Brain microvascular endothelial cell (primary cell): ENCODE measurements around the gene CRTC3.

Source experiments
- DNase-seq: peaks from one replicate; pipeline ENCODE4 v3.0.0-alpha.2; 2020
- H3K27ac ChIP-seq: fragments of 250-450 bp; sonication (Bioruptor Pico); 2 replicates; pipeline ENCODE4 v1.5.1; 2020; ENCODE audit warnings: mild to moderate bottlenecking, moderate library complexity
- H3K27me3 ChIP-seq: fragments of 250-450 bp; sonication (Bioruptor Pico); replicated peaks from 2 replicates; pipeline ENCODE4 v1.5.1; 2020; ENCODE audit warnings: mild to moderate bottlenecking
- H3K36me3 ChIP-seq: fragments of 250-450 bp; sonication (Bioruptor Pico); replicated peaks from 2 replicates; pipeline ENCODE4 v1.5.1; 2020; ENCODE audit warnings: mild to moderate bottlenecking
- H3K4me3 ChIP-seq: 2 replicates; pipeline ENCODE4 v1.5.1; 2011; ENCODE audit warnings: low read depth, mild to moderate bottlenecking, control low read depth, low read length, moderate library complexity
- in situ Hi-C: cut with HindIII; loops from 2 replicates; pipeline ENCODE4 v1.10.0; 2017; ENCODE audit warnings: low sequenced_read_pairs, low pct_ligation_motif_present
- TF ChIP-seq, protein P1 (sequence below): IDR thresholded peaks from 2 replicates; pipeline ENCODE4 v1.5.1; 2011; ENCODE audit warnings: low read depth, mild to moderate bottlenecking, moderate library complexity, low read length, control low read depth, inconsistent platforms; ENCODE audit errors: missing control alignments

Gene CRTC3

GRCh38 chr15:90691982-90692773 lies 162.5 kb downstream of the CRTC3 start:
- Histone ChIP-seq H3K36me3 (no peaks in the 10 kb centered on the region), H3K27ac (no peak overlapping the region), H3K4me3 (no peak overlapping the region), H3K27me3 (no peaks in the 10 kb centered on the region)
- in situ Hi-C loops: no loop called here
- no peak for DNase-seq
- TF ChIP-seq, protein P1, sequence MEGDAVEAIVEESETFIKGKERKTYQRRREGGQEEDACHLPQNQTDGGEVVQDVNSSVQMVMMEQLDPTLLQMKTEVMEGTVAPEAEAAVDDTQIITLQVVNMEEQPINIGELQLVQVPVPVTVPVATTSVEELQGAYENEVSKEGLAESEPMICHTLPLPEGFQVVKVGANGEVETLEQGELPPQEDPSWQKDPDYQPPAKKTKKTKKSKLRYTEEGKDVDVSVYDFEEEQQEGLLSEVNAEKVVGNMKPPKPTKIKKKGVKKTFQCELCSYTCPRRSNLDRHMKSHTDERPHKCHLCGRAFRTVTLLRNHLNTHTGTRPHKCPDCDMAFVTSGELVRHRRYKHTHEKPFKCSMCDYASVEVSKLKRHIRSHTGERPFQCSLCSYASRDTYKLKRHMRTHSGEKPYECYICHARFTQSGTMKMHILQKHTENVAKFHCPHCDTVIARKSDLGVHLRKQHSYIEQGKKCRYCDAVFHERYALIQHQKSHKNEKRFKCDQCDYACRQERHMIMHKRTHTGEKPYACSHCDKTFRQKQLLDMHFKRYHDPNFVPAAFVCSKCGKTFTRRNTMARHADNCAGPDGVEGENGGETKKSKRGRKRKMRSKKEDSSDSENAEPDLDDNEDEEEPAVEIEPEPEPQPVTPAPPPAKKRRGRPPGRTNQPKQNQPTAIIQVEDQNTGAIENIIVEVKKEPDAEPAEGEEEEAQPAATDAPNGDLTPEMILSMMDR: no peak
